HepG2 (cell line): ENCODE results near the gene KRT16. TPM values are rescaled to one million over a fixed set of nuclear protein-coding genes. Genes with fewer than 3 reads are reported as not detected.

Source experiments
- CREB3 ChIP-seq: sonication (generic); formaldehyde crosslinking; IDR thresholded peaks from 2 replicates; pipeline ENCODE4 v1.5.0; 2020; ENCODE audit warnings: missing genetic modification reagents
- NFYB ChIP-seq: sonication (generic); formaldehyde crosslinking; IDR thresholded peaks from 2 replicates; pipeline ENCODE4 v1.4.0; 2020; ENCODE audit warnings: missing genetic modification reagents
- RCOR2 ChIP-seq: IDR thresholded peaks from 2 replicates; pipeline ENCODE4 v1.6.1; 2016; ENCODE audit warnings: missing biosample characterization, missing genetic modification reagents
- ZNF430 ChIP-seq: sonication (generic); formaldehyde crosslinking; IDR thresholded peaks from 2 replicates; pipeline ENCODE4 v1.9.0; 2021; ENCODE audit warnings: mild to moderate bottlenecking, missing genetic modification reagents
- ZNF512B ChIP-seq: sonication (generic); formaldehyde crosslinking; IDR thresholded peaks from 2 replicates; pipeline ENCODE4 v1.5.1; 2020; ENCODE audit warnings: missing genetic modification reagents, mild to moderate bottlenecking, borderline replicate concordance
- ZNF543 ChIP-seq: sonication (generic); formaldehyde crosslinking; IDR thresholded peaks from 2 replicates; pipeline ENCODE4 v1.4.0; 2020; ENCODE audit warnings: mild to moderate bottlenecking, missing genetic modification reagents
- ZNF558 ChIP-seq: sonication (generic); formaldehyde crosslinking; IDR thresholded peaks from 2 replicates; pipeline ENCODE4 v1.9.0; 2022; ENCODE audit warnings: mild to moderate bottlenecking, missing genetic modification reagents, borderline replicate concordance
- ZNF660 ChIP-seq: sonication (generic); formaldehyde crosslinking; IDR thresholded peaks from 2 replicates; pipeline ENCODE4 v1.5.1; 2020; ENCODE audit warnings: mild to moderate bottlenecking, low read depth, missing genetic modification reagents, borderline replicate concordance
- ZNF850 ChIP-seq: sonication (generic); formaldehyde crosslinking; conservative IDR thresholded peaks from 2 replicates; pipeline ENCODE4 v1.9.0; 2021; ENCODE audit warnings: mild to moderate bottlenecking, missing genetic modification reagents
- ZXDC ChIP-seq: sonication (generic); formaldehyde crosslinking; IDR thresholded peaks from 2 replicates; pipeline ENCODE4 v1.5.0; 2020; ENCODE audit warnings: mild to moderate bottlenecking, missing genetic modification reagents
- polyA plus RNA-seq, 8 experiments: library from polyadenylated mRNA; depleted of rRNA in 3 of 8; stranded (reverse) in 7 of 8; unstranded in 1 of 8; fragments of >200 nt; fragmentation: Illumina TruSeq in 4 of 8; extraction: Trizol in 4 of 8; gene quantifications; 2 replicates each; pipeline versions ENCODE4 v1.2.1 to v1.2.3, GENCODE V29; 2011 to 2016; ENCODE audit warnings: low read depth in 4 of 8, missing spikeins in 1 of 8, mixed read lengths in 1 of 8; ENCODE audit not compliant: insufficient read depth in 1 of 8
- total RNA-seq, 5 experiments: library from RNA; depleted of rRNA; stranded (reverse); fragments of >200 nt; fragmentation: Illumina TruSeq; extraction: Trizol; gene quantifications; 2 replicates each; pipeline ENCODE4 v1.2.3, GENCODE V29; 2016; ENCODE audit warnings: low read depth in 1 of 5

Gene KRT16
- total and polyA plus RNA-seq, 2 of the 13 experiments (the other 11 are each of a cell fraction or from before 2014, with no cell fraction given): not detected

- TF ChIP-seq NFYB (no peak), ZNF512B (0 out of 2 replicates have a peak, but pooled peaks have one; percentile 32), ZNF558 (no peak), ZXDC (no peak), ZNF850 (CRISPR knock-in tag) (0 out of 2 replicates have a peak, but pooled peaks have one; percentile 8), ZNF430 (CRISPR knock-in tag) (no peak), CREB3 (CRISPR knock-in tag) (no peak), ZNF660 (CRISPR knock-in tag) (no peak), ZNF543 (CRISPR knock-in tag) (no peak), RCOR2 (CRISPR knock-in tag) (no peak)
These were observed 34.7 kb upstream of the KRT16 start (continued) for GRCh38 chr17:41647038-41647813.
